ENCODE results near the gene NDST4.

Gene NDST4

GRCh38 chr4:115042496-115042895 is 70.9 kb downstream of the NDST4 start:
- Histone ChIP-seq H3K79me2 (ENCODE audit: control insufficient read depth, low read length) (no peaks in the 10 kb centered on the region), H3K27ac (ENCODE audit: low read depth, low read length) (no peak overlapping the region)
- TF ChIP-seq CTCF (IDR thresholded peaks at IDR 0.05; ENCODE audit: low read depth, low read length, poor library complexity, severe bottlenecking) (no peak), EZH2phosphoT487 (IDR thresholded peaks at IDR 0.05; ENCODE audit: borderline replicate concordance, low read length) (no peak)

GRCh38 chr4:115030281-115030680 is 83.1 kb downstream of the NDST4 start:
- no peaks in the 10 kb centered on the region for H3K27me3 ChIP-seq (ENCODE audit: control insufficient read depth, low read length)
- H3K4me1 ChIP-seq (ENCODE audit: control insufficient read depth, low read length): no peaks in the 10 kb centered on the region
- no peaks in the 10 kb centered on the region for H4K20me1 ChIP-seq (ENCODE audit: control insufficient read depth, insufficient read depth, low read depth, low read length)
- no peaks in the 10 kb centered on the region for H3F3A ChIP-seq (ENCODE audit: control insufficient read depth, insufficient read depth)
- no peaks in the 10 kb centered on the region for H3K36me3 ChIP-seq (ENCODE audit: control insufficient read depth, low read length)
- H3K79me2 ChIP-seq (ENCODE audit: control insufficient read depth, low read length): no peaks in the 10 kb centered on the region
- no peak overlapping the region for H3K27ac ChIP-seq (ENCODE audit: low read depth, low read length)
- no peak overlapping the region for H3K4me2 ChIP-seq (ENCODE audit: low read length)
- no peak for TF ChIP-seq CTCF (IDR thresholded peaks at IDR 0.05; ENCODE audit: low read depth, low read length, poor library complexity, severe bottlenecking)
- no peak for TF ChIP-seq EZH2phosphoT487 (IDR thresholded peaks at IDR 0.05; ENCODE audit: borderline replicate concordance, low read length)
- H3K9me3 ChIP-seq (ENCODE audit: control insufficient read depth, insufficient read depth, low read length): no peaks in the 10 kb centered on the region
- no peaks in the 10 kb centered on the region for H3K9me2 ChIP-seq (replicated peaks; ENCODE audit: control insufficient read depth, low read length)
- H3K4me3 ChIP-seq (ENCODE audit: low read length): no peak overlapping the region

More at GRCh38 chr4:115042496-115042895, 70.9 kb downstream of the NDST4 start:
- no peaks in the 10 kb centered on the region for H3K9me2 ChIP-seq (replicated peaks; ENCODE audit: control insufficient read depth, low read length)
- H3K36me3 ChIP-seq (ENCODE audit: control insufficient read depth, low read length): no peaks in the 10 kb centered on the region
- H3K4me1 ChIP-seq (ENCODE audit: control insufficient read depth, low read length): no peaks in the 10 kb centered on the region
- H4K20me1 ChIP-seq (ENCODE audit: control insufficient read depth, insufficient read depth, low read depth, low read length): no peaks in the 10 kb centered on the region
- H3K9me3 ChIP-seq (ENCODE audit: control insufficient read depth, insufficient read depth, low read length): no peaks in the 10 kb centered on the region
- no peaks in the 10 kb centered on the region for H3F3A ChIP-seq (ENCODE audit: control insufficient read depth, insufficient read depth)
- no peaks in the 10 kb centered on the region for H3K27me3 ChIP-seq (ENCODE audit: control insufficient read depth, low read length)
- H3K4me3 ChIP-seq (ENCODE audit: low read length): no peak overlapping the region
- no peak overlapping the region for H3K4me2 ChIP-seq (ENCODE audit: low read length)

GRCh38 chr4:115028682-115029410 is 84.6 kb downstream of the NDST4 start:
- H3F3A ChIP-seq (ENCODE audit: control insufficient read depth, insufficient read depth): no peaks in the 10 kb centered on the region
- H3K27me3 ChIP-seq (ENCODE audit: control insufficient read depth, low read length): no peaks in the 10 kb centered on the region
- no peaks in the 10 kb centered on the region for H3K4me1 ChIP-seq (ENCODE audit: control insufficient read depth, low read length)
- H3K4me3 ChIP-seq (ENCODE audit: low read length): no peak overlapping the region
- TF ChIP-seq CTCF (IDR thresholded peaks at IDR 0.05; ENCODE audit: low read depth, low read length, poor library complexity, severe bottlenecking): no peak
- no peak for TF ChIP-seq EZH2phosphoT487 (IDR thresholded peaks at IDR 0.05; ENCODE audit: borderline replicate concordance, low read length)
- no peaks in the 10 kb centered on the region for H3K9me3 ChIP-seq (ENCODE audit: control insufficient read depth, insufficient read depth, low read length)
- H4K20me1 ChIP-seq (ENCODE audit: control insufficient read depth, insufficient read depth, low read depth, low read length): no peaks in the 10 kb centered on the region
- no peaks in the 10 kb centered on the region for H3K36me3 ChIP-seq (ENCODE audit: control insufficient read depth, low read length)
- no peaks in the 10 kb centered on the region for H3K79me2 ChIP-seq (ENCODE audit: control insufficient read depth, low read length)
- H3K27ac ChIP-seq (ENCODE audit: low read depth, low read length): no peak overlapping the region
- H3K9me2 ChIP-seq (replicated peaks; ENCODE audit: control insufficient read depth, low read length): no peaks in the 10 kb centered on the region
- H3K4me2 ChIP-seq (ENCODE audit: low read length): no peak overlapping the region

Measured in DOHH2 (cell line).